Measurements from ENCODE around the gene ICE2.

ICE2 gene

GRCh38 chr15:60442031-60442650 is 36.8 kb downstream of the ICE2 start:
- no peak for TF ChIP-seq CTCF (IDR thresholded peaks at IDR 0.05; ENCODE audit: extremely low read depth, insufficient read depth, missing control alignments)
- in situ Hi-C loops (cut with MboI; ENCODE audit: low pct_unique_long_range_greater_than_20kb, low sequenced_read_pairs, unreplicated experiment) = no loop called here
- DNase-seq (ENCODE audit: low spot score) = no peak

GRCh38 chr15:60441331-60441730 is 37.6 kb downstream of the ICE2 start:
- TF ChIP-seq CTCF (IDR thresholded peaks at IDR 0.05; ENCODE audit: extremely low read depth, insufficient read depth, missing control alignments) = no peak
- no peak for DNase-seq (ENCODE audit: low spot score)
- in situ Hi-C loops (cut with MboI; ENCODE audit: low pct_unique_long_range_greater_than_20kb, low sequenced_read_pairs, unreplicated experiment) = no loop called here

GRCh38 chr15:60438646-60439045 is 40.3 kb downstream of the ICE2 start:
- no peak for TF ChIP-seq CTCF (IDR thresholded peaks at IDR 0.05; ENCODE audit: extremely low read depth, insufficient read depth, missing control alignments)
- no peak for DNase-seq (ENCODE audit: low spot score)
- in situ Hi-C loops (cut with MboI; ENCODE audit: low pct_unique_long_range_greater_than_20kb, low sequenced_read_pairs, unreplicated experiment) = no loop called here

- no peak for DNase-seq (ENCODE audit: low spot score)
- in situ Hi-C loops (cut with MboI; ENCODE audit: low pct_unique_long_range_greater_than_20kb, low sequenced_read_pairs, unreplicated experiment) = no loop called here
- no peak for TF ChIP-seq CTCF (IDR thresholded peaks at IDR 0.05; ENCODE audit: extremely low read depth, insufficient read depth, missing control alignments)
Observed at GRCh38 chr15:60428935-60429334, 50.0 kb downstream of the ICE2 start.

- TF ChIP-seq CTCF (IDR thresholded peaks at IDR 0.05; ENCODE audit: extremely low read depth, insufficient read depth, missing control alignments) = no peak
- no peak for DNase-seq (ENCODE audit: low spot score)
- in situ Hi-C loops (cut with MboI; ENCODE audit: low pct_unique_long_range_greater_than_20kb, low sequenced_read_pairs, unreplicated experiment) = no loop called here
Observed at GRCh38 chr15:60426870-60427508, 52.0 kb downstream of the ICE2 start.

DNA sequence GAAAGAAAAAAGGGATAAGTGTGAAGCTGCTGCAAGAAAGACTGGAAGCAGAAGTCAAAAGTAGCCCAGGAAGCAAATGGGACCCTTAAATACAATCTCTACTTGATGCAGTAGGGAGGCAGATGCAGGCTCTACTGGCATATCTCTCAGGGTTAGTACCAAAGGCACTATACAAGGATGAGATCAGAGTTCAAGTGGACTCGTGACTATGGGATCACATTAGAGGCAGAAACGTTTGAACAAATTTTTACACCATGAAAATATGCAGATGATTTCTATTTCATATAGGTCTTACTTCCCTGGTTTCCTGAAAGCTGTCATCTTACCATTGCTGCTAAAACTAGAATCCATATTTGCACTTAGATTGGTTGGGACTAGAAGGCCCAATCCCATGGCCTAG is 53.5 kb downstream of the ICE2 start:
- in situ Hi-C loops (cut with MboI; ENCODE audit: low pct_unique_long_range_greater_than_20kb, low sequenced_read_pairs, unreplicated experiment) = no loop called here
- DNase-seq (ENCODE audit: low spot score) = no peak
- no peak for TF ChIP-seq CTCF (IDR thresholded peaks at IDR 0.05; ENCODE audit: extremely low read depth, insufficient read depth, missing control alignments)

Measured in GM13977 (cell line).